Large intestine (tissue), 3 donors: ENCODE data around the gene CTNNBL1. TPM values are rescaled to one million over a fixed set of nuclear protein-coding genes. Genes with fewer than 3 reads are reported as not detected.
"Not testable (repeated sequence)": the region's sequence is repeated elsewhere in the genome, so short reads cannot be mapped to it uniquely, and the experiment has no call there.

Experiments
- DNase-seq, 2 donors: peaks; one replicate each; pipeline versions ENCODE4 v3.0.0 to v3.0.0-alpha.2; 2013
- H3K27ac ChIP-seq: one replicate; pipeline ENCODE4 v1.5.1; 2013; ENCODE audit warnings: low read length
- H3K27me3 ChIP-seq: 2 replicates; pipeline ENCODE4 v1.6.1; 2013; ENCODE audit warnings: low read length; ENCODE audit not compliant: control insufficient read depth, insufficient read depth
- H3K36me3 ChIP-seq: 2 replicates; pipeline ENCODE4 v1.6.1; 2013; ENCODE audit warnings: low read length; ENCODE audit not compliant: control insufficient read depth, insufficient read depth
- H3K4me1 ChIP-seq: one replicate; pipeline ENCODE4 v1.6.1; 2013; ENCODE audit warnings: low read length; ENCODE audit not compliant: control insufficient read depth, insufficient read depth
- H3K4me3 ChIP-seq: one replicate; pipeline ENCODE4 v1.5.1; 2013; ENCODE audit warnings: low read length
- H3K9me3 ChIP-seq: one replicate; pipeline ENCODE4 v1.6.1; 2013; ENCODE audit warnings: mild to moderate bottlenecking, low read depth, low read length, moderate library complexity; ENCODE audit not compliant: control insufficient read depth
- WGBS: methylation state at CpG from one replicate; pipeline ENCODE4 v1.1.5; 2013; ENCODE audit warnings: low lambda C conversion rate; ENCODE audit not compliant: insufficient coverage; 5-methylcytosine and 5-hydroxymethylcytosine counted together
- polyA plus RNA-seq: library from polyadenylated mRNA; unstranded; fragments of 120-200 nt; gene quantifications from one replicate; pipeline ENCODE4 v1.2.1, GENCODE V29; 2013

The CTNNBL1 gene
- polyA plus RNA-seq, 1 donor = 40.1 TPM

DNA sequence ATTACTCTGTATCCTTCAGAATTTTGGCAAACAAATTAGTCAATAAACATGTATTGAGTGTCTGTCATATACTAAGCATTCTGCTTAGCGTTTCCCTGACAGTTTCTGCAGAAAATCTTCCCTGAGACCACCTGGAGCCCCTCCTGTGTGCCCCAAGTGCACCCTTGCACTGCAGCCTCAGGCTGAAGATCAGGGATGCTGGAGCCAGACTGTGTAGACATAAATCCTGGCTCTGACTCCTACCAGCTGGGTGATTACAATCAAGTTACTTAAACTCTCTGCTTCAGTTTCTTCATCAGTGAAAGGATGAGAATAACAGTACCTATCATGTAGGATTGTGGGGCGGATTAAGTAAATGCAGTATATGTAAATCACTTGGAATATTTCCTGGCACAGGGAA lies 155.7 kb downstream of the CTNNBL1 start:
- Histone ChIP-seq H3K36me3 (peaks cover 34% of the 10 kb centered on the region), H3K4me3 (no peak overlapping the region), H3K4me1 (no peaks in the 10 kb centered on the region), H3K27me3 (no peaks in the 10 kb centered on the region), H3K9me3 (no peaks in the 10 kb centered on the region), H3K27ac (no peak overlapping the region)
- WGBS = no CpG with 5 or more reads among the region's 2 CpGs
- no peak for DNase-seq

DNA sequence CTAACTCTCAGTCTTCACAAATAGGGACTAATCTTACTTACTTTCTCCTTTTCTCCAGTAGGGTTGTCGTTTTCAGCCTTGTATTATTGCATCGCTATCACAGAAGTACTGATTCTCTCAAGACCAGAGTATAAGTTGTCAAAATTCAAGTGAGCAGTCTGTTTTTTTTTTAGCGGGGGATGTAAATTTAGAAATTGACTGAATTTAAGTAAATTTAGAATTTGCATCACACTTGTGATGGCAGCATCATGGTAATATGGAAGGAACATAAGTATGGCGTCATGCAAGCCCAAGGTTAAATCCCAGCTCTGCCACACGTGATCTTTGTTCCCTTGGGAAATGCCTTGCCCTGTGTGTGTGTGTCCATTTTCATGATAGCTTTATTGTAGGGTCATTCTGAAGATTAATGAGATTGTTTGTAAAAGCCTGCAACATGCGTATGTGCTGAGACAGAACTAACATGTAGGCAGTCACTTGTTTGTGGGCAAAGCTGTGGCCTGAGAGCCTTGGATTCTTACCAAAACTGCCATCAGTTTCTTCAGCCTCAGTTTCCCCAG lies 156.3 kb downstream of the CTNNBL1 start:
- Histone ChIP-seq H3K4me1 (no peaks in the 10 kb centered on the region), H3K36me3 (peaks cover 34% of the 10 kb centered on the region), H3K9me3 (no peaks in the 10 kb centered on the region), H3K27me3 (no peaks in the 10 kb centered on the region), H3K27ac (no peak overlapping the region), H3K4me3 (no peak overlapping the region)
- no peak for DNase-seq
- WGBS = 100% methylated on average over 1 of the region's 6 CpGs

DNA sequence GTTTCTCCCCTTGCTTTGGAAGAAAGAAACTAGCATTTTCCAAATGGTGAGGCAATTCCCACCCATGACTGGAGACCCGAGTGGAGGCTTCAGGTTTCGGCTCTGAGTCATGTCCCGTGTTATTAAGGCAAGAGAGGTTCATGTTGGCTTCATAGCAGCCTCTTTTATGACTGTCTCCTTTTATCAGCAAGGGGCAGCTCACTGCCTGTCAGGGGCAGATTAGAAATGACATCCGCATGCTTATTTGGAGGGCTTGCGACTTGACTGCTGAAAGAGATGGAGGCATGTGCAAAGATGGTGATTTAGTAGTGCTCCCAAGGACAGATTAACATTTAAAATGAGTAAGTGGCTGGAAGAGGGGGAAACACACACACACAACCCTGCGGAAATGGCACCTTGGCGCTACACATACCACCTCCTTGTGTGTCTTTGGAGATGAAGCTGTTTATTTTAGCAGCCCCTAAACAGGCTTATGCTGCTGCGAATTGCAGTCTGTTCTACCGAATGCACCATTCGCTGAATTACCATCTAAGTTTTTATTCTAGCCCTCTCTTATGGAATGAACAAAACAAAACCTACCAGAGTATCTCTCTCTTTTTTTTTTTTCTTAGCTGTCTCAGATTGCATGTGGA lies 157.0 kb downstream of the CTNNBL1 start:
- Histone ChIP-seq H3K9me3 (no peaks in the 10 kb centered on the region), H3K36me3 (peaks cover 37% of the 10 kb centered on the region), H3K27ac (no peak overlapping the region), H3K4me1 (no peaks in the 10 kb centered on the region), H3K27me3 (no peaks in the 10 kb centered on the region), H3K4me3 (no peak overlapping the region)
- no peak for DNase-seq
- WGBS = no CpG with 5 or more reads among the region's 10 CpGs

DNA sequence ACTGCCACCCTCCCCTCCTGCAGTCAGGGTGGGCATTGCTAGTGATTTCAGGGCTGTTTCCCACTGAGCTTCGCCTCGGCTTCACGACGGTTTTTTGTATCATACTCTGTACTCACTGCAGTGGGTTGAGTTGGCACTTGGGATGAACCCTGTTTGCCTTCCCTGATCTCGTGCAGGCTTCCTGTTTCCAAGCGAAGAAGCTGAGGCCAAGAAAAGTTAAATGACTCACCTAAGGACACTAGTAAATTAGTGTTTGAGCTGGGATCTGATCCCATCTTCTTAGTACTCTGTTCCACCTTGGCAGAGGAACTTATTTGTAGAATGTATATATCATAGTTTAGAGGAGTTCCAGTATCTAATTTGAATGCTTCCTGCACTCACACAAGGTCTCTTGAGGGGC lies 158.8 kb downstream of the CTNNBL1 start:
- Histone ChIP-seq H3K4me3 (no peak overlapping the region), H3K9me3 (no peaks in the 10 kb centered on the region), H3K4me1 (no peaks in the 10 kb centered on the region), H3K27me3 (no peaks in the 10 kb centered on the region), H3K36me3 (peaks cover 38% of the 10 kb centered on the region), H3K27ac (no peak overlapping the region)
- no CpG with 5 or more reads among the region's 6 CpGs for WGBS
- DNase-seq = no peak

DNA sequence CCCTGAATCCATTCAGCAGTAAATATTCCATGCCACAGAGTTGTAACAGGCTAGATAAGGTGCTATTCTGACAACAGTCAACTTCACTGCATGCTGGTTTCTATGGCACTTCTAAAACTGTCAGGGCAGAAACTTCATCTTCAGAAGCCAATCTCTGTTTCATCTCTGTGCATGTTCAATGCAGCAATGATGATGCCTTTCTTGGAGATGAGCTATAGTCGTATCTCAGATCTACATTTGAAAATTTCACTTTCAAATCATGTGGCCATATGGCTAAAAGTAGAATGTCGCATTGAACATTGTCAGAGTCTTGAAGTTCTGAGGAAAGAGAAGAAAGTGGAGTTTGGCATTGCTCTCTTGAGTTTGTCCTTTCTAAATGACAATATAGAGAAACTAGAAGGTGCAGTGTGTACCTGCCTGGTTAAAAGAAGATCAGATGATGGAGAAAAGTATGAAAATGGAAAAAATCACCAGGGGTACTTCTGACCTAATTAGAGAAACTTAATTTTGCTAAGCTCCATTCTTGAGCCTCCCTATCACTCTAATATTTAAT lies 160.1 kb downstream of the CTNNBL1 start:
- H3K36me3 ChIP-seq = peaks cover 32% of the 10 kb centered on the region
- H3K9me3 ChIP-seq = no peaks in the 10 kb centered on the region
- H3K27ac ChIP-seq = no peak overlapping the region
- no peak for DNase-seq
- no peak overlapping the region for H3K4me3 ChIP-seq
- 90% methylated on average over 1 of the region's 2 CpGs for WGBS
- H3K4me1 ChIP-seq = no peaks in the 10 kb centered on the region
- H3K27me3 ChIP-seq = no peaks in the 10 kb centered on the region

DNA sequence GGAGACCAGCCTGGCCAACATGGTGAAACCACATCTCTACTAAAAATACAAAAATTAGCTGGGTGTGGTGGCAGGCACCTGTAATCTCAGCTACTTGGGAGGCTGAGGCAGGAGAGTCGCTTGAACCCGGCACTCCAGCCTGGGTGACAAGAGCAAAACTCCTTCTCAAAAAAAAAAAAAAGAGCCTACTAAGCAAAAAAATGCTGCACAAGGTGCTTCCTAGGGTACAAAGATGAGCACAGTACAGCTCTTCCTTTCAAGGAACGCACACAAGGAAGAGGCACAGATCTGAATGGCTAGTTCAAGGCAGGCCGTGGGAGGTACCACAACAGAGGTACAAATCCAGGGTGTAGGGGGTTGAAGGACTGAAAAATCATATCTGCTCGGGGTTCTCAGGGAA lies 162.2 kb downstream of the CTNNBL1 start:
- no CpG with 5 or more reads among the region's 5 CpGs for WGBS
- not testable (repeated sequence) for H3K27me3 ChIP-seq
- H3K36me3 ChIP-seq = peaks cover 39% of the 10 kb centered on the region

DNA sequence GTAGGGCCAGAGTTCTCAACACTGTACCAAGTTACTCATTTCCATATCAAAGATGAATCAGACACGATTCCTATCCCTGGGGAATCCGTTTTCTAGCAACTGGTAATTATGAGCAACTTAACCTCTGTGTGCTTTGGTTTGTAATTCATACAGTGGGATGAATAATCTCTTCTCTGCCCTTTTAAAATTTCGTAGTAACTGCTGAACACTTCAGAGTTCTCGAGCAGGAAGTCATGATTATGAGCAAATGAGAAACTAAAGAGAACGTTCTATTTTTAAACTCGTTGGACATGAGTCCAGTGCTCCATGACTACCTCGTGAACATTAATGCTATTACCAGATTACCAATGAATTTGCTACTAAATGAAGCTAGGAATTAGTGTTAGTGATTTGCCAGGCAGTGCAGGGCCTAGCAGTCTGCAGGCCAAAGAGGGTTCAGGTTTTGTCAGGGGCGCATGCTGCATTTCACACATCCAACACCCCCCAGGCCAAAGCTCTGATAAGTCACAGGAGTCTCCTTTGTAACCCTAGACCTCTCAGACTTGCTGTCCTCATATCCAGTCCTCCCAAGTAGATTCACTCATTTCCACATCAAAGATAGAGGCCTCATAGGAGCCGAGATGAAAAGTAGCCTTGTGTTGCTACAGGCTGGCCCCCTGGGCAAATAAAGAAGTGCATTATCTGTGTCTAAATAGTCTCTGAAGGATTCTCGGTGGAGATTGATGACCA lies 163.3 kb downstream of the CTNNBL1 start:
- Histone ChIP-seq H3K9me3 (no peaks in the 10 kb centered on the region), H3K27me3 (no peaks in the 10 kb centered on the region), H3K36me3 (peaks cover 44% of the 10 kb centered on the region), H3K4me3 (no peak overlapping the region), H3K4me1 (no peaks in the 10 kb centered on the region), H3K27ac (no peak overlapping the region)
- no peak for DNase-seq
- 88% methylated on average over 5 of the region's 10 CpGs for WGBS

More for the DNA sequence above, 162.2 kb downstream of the CTNNBL1 start:
- H3K4me3 ChIP-seq, H3K9me3 ChIP-seq, DNase-seq, H3K4me1 ChIP-seq, H3K27ac ChIP-seq: not testable (repeated sequence)

DNA sequence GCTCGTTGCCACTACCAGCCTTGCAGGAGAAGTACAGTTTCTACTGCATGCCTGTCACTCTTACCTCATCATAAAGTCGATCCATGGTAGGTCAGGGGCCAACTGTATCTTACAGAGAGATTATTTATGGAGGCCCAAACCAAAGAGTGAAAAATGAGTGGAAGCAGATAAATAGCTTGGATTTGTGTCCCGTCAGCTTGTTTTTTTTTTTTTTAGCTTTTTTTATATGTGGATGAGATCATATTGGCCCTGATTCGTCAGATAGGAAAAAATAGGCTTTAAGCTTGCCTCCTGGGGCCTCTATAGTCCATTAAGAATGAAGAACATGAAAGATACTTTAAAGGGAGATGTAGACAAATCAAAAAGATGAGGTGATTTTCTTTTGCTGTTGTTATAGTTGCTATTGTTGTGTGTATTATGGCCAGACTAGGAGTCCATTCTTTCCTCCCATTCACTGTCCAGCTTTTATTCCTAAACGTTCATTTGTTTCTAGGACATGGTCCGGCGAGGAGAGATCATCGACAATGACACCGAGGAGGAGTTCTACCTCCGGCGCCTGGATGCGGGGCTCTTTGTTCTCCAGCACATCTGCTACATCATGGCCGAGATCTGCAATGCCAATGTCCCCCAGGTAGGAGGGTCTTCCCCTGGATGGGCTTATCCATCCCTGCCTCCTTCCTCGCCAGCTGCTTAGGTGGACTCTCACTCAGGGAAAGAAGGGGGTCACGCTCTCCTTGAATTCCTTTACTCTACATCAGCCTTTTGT lies 165.8 kb downstream of the CTNNBL1 start:
- no peak overlapping the region for H3K27ac ChIP-seq
- 100% methylated on average over 1 of the region's 15 CpGs for WGBS
- no peak for DNase-seq
- no peaks in the 10 kb centered on the region for H3K27me3 ChIP-seq
- H3K4me1 ChIP-seq = no peaks in the 10 kb centered on the region
- peaks cover 44% of the 10 kb centered on the region for H3K36me3 ChIP-seq
- H3K4me3 ChIP-seq = no peak overlapping the region
- H3K9me3 ChIP-seq = no peaks in the 10 kb centered on the region

DNA sequence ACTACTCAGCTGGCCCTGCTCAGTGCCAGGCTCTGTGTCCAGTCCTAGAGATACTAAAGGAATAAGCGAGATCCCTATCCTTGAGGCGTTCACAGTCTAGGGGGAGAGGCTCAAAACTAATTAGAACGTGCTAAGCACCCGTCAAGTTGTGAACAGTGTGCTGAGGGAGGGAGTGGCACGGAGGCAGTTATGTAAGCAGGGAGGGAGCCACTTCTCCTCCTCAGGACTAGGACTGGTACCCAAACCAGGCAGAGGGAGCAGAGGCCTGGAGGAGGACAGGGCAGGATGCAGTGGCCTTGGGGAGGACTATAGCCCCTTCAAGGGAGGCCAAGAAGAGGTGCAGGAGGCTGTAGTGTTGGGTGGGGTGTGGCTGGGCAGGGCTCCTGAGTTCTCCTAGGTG lies 169.5 kb downstream of the CTNNBL1 start:
- WGBS = no CpG with 5 or more reads among the region's 5 CpGs
- Histone ChIP-seq H3K36me3 (peaks cover 51% of the 10 kb centered on the region), H3K9me3 (no peaks in the 10 kb centered on the region), H3K4me1 (no peaks in the 10 kb centered on the region), H3K27ac (no peak overlapping the region), H3K4me3 (no peak overlapping the region), H3K27me3 (no peaks in the 10 kb centered on the region)
- DNase-seq = no peak

DNA sequence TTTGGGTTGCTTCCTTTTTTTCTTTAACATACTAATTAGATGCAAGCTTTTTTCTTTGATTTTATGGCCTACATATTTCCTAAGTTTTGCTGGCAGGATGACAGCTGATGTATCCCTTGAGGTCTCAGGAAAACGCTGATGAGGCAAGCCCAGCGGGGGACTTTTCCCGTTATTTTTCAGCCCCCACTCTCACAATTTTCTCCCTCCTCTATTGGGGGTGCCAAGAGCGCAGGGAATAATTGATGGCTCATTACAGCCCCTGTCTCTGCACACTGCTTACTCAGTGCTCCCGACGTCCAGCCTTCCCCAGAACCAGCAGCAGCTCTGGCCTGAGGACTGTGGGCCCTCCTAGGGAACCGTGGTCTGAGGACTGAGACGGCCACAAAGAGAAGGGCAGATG lies 170.5 kb downstream of the CTNNBL1 start:
- H3K27ac ChIP-seq = no peak overlapping the region
- no peaks in the 10 kb centered on the region for H3K4me1 ChIP-seq
- peaks cover 57% of the 10 kb centered on the region for H3K36me3 ChIP-seq
- H3K27me3 ChIP-seq = no peaks in the 10 kb centered on the region
- H3K9me3 ChIP-seq = no peaks in the 10 kb centered on the region
- DNase-seq = no peak
- H3K4me3 ChIP-seq = no peak overlapping the region
- WGBS = no CpG with 5 or more reads among the region's 8 CpGs
